H1 (cell line): ENCODE measurements around the gene ACADSB. TPM values are rescaled to one million over a fixed set of nuclear protein-coding genes. Genes with fewer than 3 reads are reported as not detected.

Experiments
- CTCF ChIA-PET: fragments of 300-600 bp; sonication (Branson Sonifier 250); formaldehyde crosslinking; loops from one replicate; lab custom pipeline; 2021; ENCODE audit not compliant: partially characterized antibody; lab: Charles Lee
- POLR2A ChIA-PET: fragments of 300-600 bp; sonication (Branson Sonifier 250); formaldehyde crosslinking; loops from one replicate; lab custom pipeline; 2021; ENCODE audit warnings: inconsistent platforms; ENCODE audit not compliant: partially characterized antibody; lab: Charles Lee
- DNase-seq, 2 experiments: peaks; one replicate each; pipeline versions ENCODE4 v3.0.0 to v3.0.0-alpha.2; 2010 to 2022; ENCODE audit warnings: low spot score in 2 of 2, low read depth in 1 of 2, mixed read lengths in 1 of 2
- FAIRE-seq: peaks from 2 replicates; lab custom pipeline; 2011; peaks lifted over from hg19 to GRCh38; lab: Jason Lieb, UNC
- H2AFZ ChIP-seq: 2 replicates; pipeline ENCODE4 v1.8.1; 2012; ENCODE audit warnings: low read length, inconsistent platforms
- H2AK5ac ChIP-seq: 2 replicates; pipeline ENCODE4 v1.6.1; 2013; ENCODE audit warnings: low read depth, low read length
- H2BK120ac ChIP-seq: replicated peaks from 2 replicates; pipeline ENCODE3; 2013; ENCODE audit warnings: low read depth, low read length, inconsistent platforms
- H2BK12ac ChIP-seq: 2 replicates; pipeline ENCODE4 v1.6.1; 2013; ENCODE audit warnings: low read depth, low read length
- H2BK15ac ChIP-seq: 2 replicates; pipeline ENCODE4 v1.6.1; 2013; ENCODE audit warnings: low read length
- H2BK20ac ChIP-seq: 2 replicates; pipeline ENCODE4 v1.6.1; 2013; ENCODE audit warnings: low read length
- H2BK5ac ChIP-seq: 2 replicates; pipeline ENCODE4 v1.6.1; 2013; ENCODE audit warnings: low read depth, low read length
- H3K14ac ChIP-seq: 2 replicates; pipeline ENCODE4 v1.6.1; 2013; ENCODE audit warnings: inconsistent platforms; ENCODE audit not compliant: insufficient read length
- H3K18ac ChIP-seq: 2 replicates; pipeline ENCODE4 v1.6.1; 2013; ENCODE audit warnings: low read length; ENCODE audit errors: extremely low read depth
- H3K23ac ChIP-seq: 2 replicates; pipeline ENCODE4 v1.6.1; 2013; ENCODE audit warnings: inconsistent platforms; ENCODE audit not compliant: insufficient read length
- H3K23me2 ChIP-seq: 2 replicates; pipeline ENCODE4 v1.6.1; 2013; ENCODE audit warnings: low read depth, low read length
- H3K27ac ChIP-seq: 2 replicates; pipeline ENCODE4 v1.6.1; 2011; ENCODE audit warnings: low read depth, low read length, inconsistent platforms
- H3K27me3 ChIP-seq, 4 experiments: replicated peaks in 1 of 4; 1 replicate in 1 of 4; 2 replicates in 3 of 4; pipeline versions ENCODE4 v1.6.1 to v1.8.1; 2011 to 2013; ENCODE audit warnings: low read length in 3 of 4, mild to moderate bottlenecking in 3 of 4, inconsistent platforms in 2 of 4, mixed read lengths in 2 of 4, moderate library complexity in 1 of 4; ENCODE audit not compliant: control insufficient read depth in 3 of 4, insufficient read depth in 3 of 4; ENCODE audit errors: extremely low read depth in 1 of 4
- H3K36me3 ChIP-seq, 4 experiments: 2 replicates each; pipeline versions ENCODE4 v1.6.1 to v1.8.1; 2011 to 2013; ENCODE audit warnings: mild to moderate bottlenecking in 4 of 4, low read length in 3 of 4, moderate library complexity in 2 of 4, control low read depth in 1 of 4, inconsistent platforms in 1 of 4; ENCODE audit not compliant: insufficient read depth in 4 of 4, control insufficient read depth in 2 of 4
- H3K4ac ChIP-seq: replicated peaks from 2 replicates; pipeline ENCODE3; 2013; ENCODE audit warnings: low read length, low read depth, mixed read lengths, inconsistent platforms; ENCODE audit not compliant: insufficient read length
- H3K4me1 ChIP-seq, 4 experiments: replicated peaks in 1 of 4; 1 replicate in 1 of 4; 2 replicates in 3 of 4; pipeline versions ENCODE4 v1.6.1 to v1.8.1; 2011 to 2013; ENCODE audit warnings: low read length in 3 of 4, inconsistent platforms in 2 of 4, mixed read lengths in 1 of 4; ENCODE audit not compliant: insufficient read depth in 4 of 4, control insufficient read depth in 3 of 4
- H3K4me2 ChIP-seq, 2 experiments: 2 replicates each; pipeline versions ENCODE4 v1.6.1 to v1.8.1; 2011 to 2013; ENCODE audit warnings: low read depth in 2 of 2, low read length in 2 of 2, control low read depth in 1 of 2, inconsistent platforms in 1 of 2, mild to moderate bottlenecking in 1 of 2; ENCODE audit not compliant: insufficient read depth in 1 of 2
- H3K4me3 ChIP-seq, 4 experiments: fragments of 200-600, 300-600 bp in 1 of 4; sonication (generic), shearing (Covaris generic), sonication (Bioruptor Twin) in 1 of 4; 2 replicates each; pipeline versions ENCODE4 v1.5.1 to v1.8.1; 2011 to 2016; ENCODE audit warnings: low read length in 4 of 4, low read depth in 3 of 4, control low read depth in 2 of 4, inconsistent platforms in 2 of 4, mild to moderate bottlenecking in 2 of 4, mixed read lengths in 1 of 4, moderate library complexity in 1 of 4; ENCODE audit not compliant: insufficient read depth in 2 of 4; ENCODE audit errors: extremely low read depth in 1 of 4
- H3K56ac ChIP-seq: replicated peaks from 2 replicates; pipeline ENCODE3; 2013; ENCODE audit warnings: low read depth, mild to moderate bottlenecking, mixed read lengths, low read length, inconsistent platforms; ENCODE audit not compliant: insufficient read length
- H3K79me1 ChIP-seq: 2 replicates; pipeline ENCODE4 v1.6.1; 2013; ENCODE audit warnings: low read depth, low read length, control low read depth
- H3K79me2 ChIP-seq, 2 experiments: 2 replicates each; pipeline versions ENCODE4 v1.6.1 to v1.8.1; 2012 to 2013; ENCODE audit warnings: low read length in 2 of 2, mild to moderate bottlenecking in 2 of 2, inconsistent platforms in 1 of 2; ENCODE audit not compliant: insufficient read depth in 2 of 2, control insufficient read depth in 1 of 2
- H3K9ac ChIP-seq, 4 experiments: replicated peaks in 1 of 4; 1 replicate in 1 of 4; 2 replicates in 3 of 4; pipeline versions ENCODE4 v1.6.1 to v1.8.1; 2011 to 2013; ENCODE audit warnings: low read depth in 3 of 4, low read length in 3 of 4, control low read depth in 2 of 4, mild to moderate bottlenecking in 2 of 4, moderate library complexity in 2 of 4, inconsistent platforms in 1 of 4; ENCODE audit errors: extremely low read depth in 1 of 4
- H3K9me3 ChIP-seq, 2 experiments: 2 replicates each; pipeline versions ENCODE4 v1.6.1 to v1.8.1; 2012 to 2013; ENCODE audit warnings: mild to moderate bottlenecking in 2 of 2, moderate library complexity in 2 of 2, control low read depth in 1 of 2, inconsistent platforms in 1 of 2, low read depth in 1 of 2, low read length in 1 of 2, mixed read lengths in 1 of 2; ENCODE audit not compliant: insufficient read depth in 2 of 2
- H4K20me1 ChIP-seq, 2 experiments: replicated peaks in 1 of 2; 2 replicates each; pipeline versions ENCODE3 to v1.8.1; 2011 to 2013; ENCODE audit warnings: inconsistent platforms in 2 of 2, low read length in 2 of 2, mild to moderate bottlenecking in 1 of 2; ENCODE audit not compliant: insufficient read depth in 2 of 2, control insufficient read depth in 1 of 2
- H4K5ac ChIP-seq: 2 replicates; pipeline ENCODE4 v1.6.1; 2013; ENCODE audit warnings: low read length, low read depth, mixed read lengths, inconsistent platforms; ENCODE audit not compliant: insufficient read length
- H4K8ac ChIP-seq: 2 replicates; pipeline ENCODE4 v1.8.0; 2013; ENCODE audit warnings: mild to moderate bottlenecking, moderate library complexity, low read length, inconsistent platforms; ENCODE audit not compliant: insufficient read depth; ENCODE audit errors: extremely low read depth
- H4K91ac ChIP-seq: replicated peaks from 2 replicates; pipeline ENCODE3; 2013; ENCODE audit warnings: low read length, mixed read lengths, inconsistent platforms; ENCODE audit not compliant: insufficient read length
- NANOG ChIP-seq: IDR thresholded peaks from 2 replicates; pipeline ENCODE4 v1.6.1; 2011; ENCODE audit warnings: low read length, low read depth, mild to moderate bottlenecking, inconsistent platforms; ENCODE audit not compliant: insufficient read depth, poor library complexity, severe bottlenecking
- SP1 ChIP-seq: IDR thresholded peaks from 2 replicates; pipeline ENCODE4 v1.6.1; 2011; ENCODE audit warnings: low read depth, low read length
- TBP ChIP-seq: IDR thresholded peaks from 2 replicates; pipeline ENCODE4 v1.6.1; 2011; ENCODE audit warnings: low read depth, low read length, improper control_type of control experiment
- WGBS, 2 experiments: shearing (Covaris generic) in 1 of 2; methylation state at CpG; one replicate each; pipeline versions ENCODE4 v1.1.6 to v1.1.7; 2013 to 2015; ENCODE audit warnings: low lambda C conversion rate in 2 of 2, mixed read lengths in 2 of 2, inconsistent platforms in 1 of 2, low coverage in 1 of 2, missing lambda C conversion rate in 1 of 2; ENCODE audit not compliant: insufficient replicate concordance in 2 of 2, insufficient coverage in 1 of 2, insufficient read length in 1 of 2; ENCODE audit errors: extremely low coverage in 1 of 2, missing lambda C conversion rate in 1 of 2; 5-methylcytosine and 5-hydroxymethylcytosine counted together
- polyA plus RNA-seq, 7 experiments: library from polyadenylated mRNA; depleted of rRNA in 3 of 7; stranded (reverse) in 5 of 7; unstranded in 2 of 7; fragments of >200 nt in 5 of 7; fragments of 200-250 nt in 2 of 7; gene quantifications; 1 replicate in 5 of 7; 2 replicates in 1 of 7; 4 replicates in 1 of 7; pipeline versions ENCODE4 v1.2.1 to v1.2.3, GENCODE V29; 2011 to 2013; ENCODE audit warnings: missing spikeins in 2 of 7, mixed read lengths in 2 of 7
- total RNA-seq: library from RNA; stranded (reverse); fragmentation: NEBNext Ultra II Directional; extraction: Animal tissue kit (Norgen Biotek cat#: 25700); gene quantifications from 2 replicates; pipeline ENCODE4 v1.2.1, GENCODE V29; 2021

Gene ACADSB
- total and polyA plus RNA-seq, 2 of the 8 experiments (the other 6 are each of a cell fraction or from before 2014, with no cell fraction given) = 5.6 to 11.2 TPM

DNA sequence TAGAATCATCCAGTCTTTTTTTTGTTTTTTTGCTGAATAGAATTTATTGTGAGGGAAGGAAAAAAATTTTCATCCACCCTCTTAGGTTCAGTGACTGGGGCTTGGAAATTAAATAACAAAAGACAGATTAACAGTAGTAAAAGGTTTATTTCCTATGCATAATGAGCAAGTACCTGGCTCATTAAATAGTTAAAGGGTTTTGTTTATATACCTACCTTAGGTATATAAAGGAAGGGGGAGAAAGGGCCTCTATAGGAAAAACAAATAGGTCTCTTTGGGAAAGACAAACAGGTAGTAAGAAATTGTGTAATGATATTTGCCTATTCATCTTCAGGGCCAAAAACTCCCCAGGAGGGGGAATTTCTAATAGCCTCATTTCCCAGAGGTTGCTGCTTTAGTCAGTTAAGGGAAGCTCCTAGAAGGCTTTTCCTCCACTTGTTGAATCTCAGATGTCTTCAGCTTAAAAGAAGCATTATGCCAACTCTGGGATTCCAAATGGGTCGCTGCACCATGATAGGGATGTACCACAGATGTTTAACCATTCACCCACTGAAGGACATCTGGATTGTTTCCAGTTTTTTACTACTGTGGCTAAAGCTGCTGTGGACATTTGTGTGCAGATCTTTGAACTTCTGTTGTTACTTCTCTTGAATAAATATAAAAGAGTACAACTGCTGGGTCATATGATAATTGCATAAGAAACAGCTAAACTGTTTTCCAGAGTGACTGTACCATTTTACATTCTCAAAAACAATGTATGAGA, 11.3 kb downstream of the ACADSB start:
- peak overlapping the region in 1 of 4 experiments; percentile 16; a peak in 2 of 8 replicates for H3K4me3 ChIP-seq
- POLR2A ChIA-PET = interaction anchor here (1.6 to 4.3 kb wide), 2 partner anchors 7 to 11 kb away, joined by 4 to 25 read pairs; partner anchors contain the start of genes ACADSB and IKZF5
- no peaks in the 10 kb centered on the region for H3K9me3 ChIP-seq
- no peak overlapping the region for H3K23ac ChIP-seq
- H3K9ac ChIP-seq = no peak overlapping the region
- no peaks in the 10 kb centered on the region for H3K79me1 ChIP-seq
- H4K8ac ChIP-seq = no peak overlapping the region
- 0 out of 4 replicates have a peak, but pooled peaks cover 0 to 3% of the 10 kb centered on the region in 2 experiments for H3K79me2 ChIP-seq
- H3K27me3 ChIP-seq = peaks cover 0 to 3% (median 1%) of the 10 kb centered on the region in 4 experiments; a peak in 4 of 7 replicates
- no peak overlapping the region for H2BK5ac ChIP-seq
- DNase-seq (no peak), FAIRE-seq (no peak)
- H2BK20ac ChIP-seq = no peak overlapping the region
- no peak overlapping the region for H4K5ac ChIP-seq
- peak overlapping the region; percentile 97 for H3K4ac ChIP-seq
- WGBS, 2 experiments = 7% methylated on average over 1 of the region's 1 CpG; no CpG with 5 or more reads in 1 of the 2 experiments
- no peaks in the 10 kb centered on the region; a peak in 1 of 8 replicates for H3K36me3 ChIP-seq
- H2BK120ac ChIP-seq = peak overlapping the region; percentile 87
- H3K27ac ChIP-seq = no peak overlapping the region
- no peak overlapping the region for H4K91ac ChIP-seq
- CTCF ChIA-PET = interaction anchor here (1.1 to 3.7 kb wide), 4 partner anchors 10 to 31 kb away, joined by 3 to 28 read pairs (median 6); partner anchors contain the start of genes ACADSB and IKZF5
- H2AFZ ChIP-seq = no peak overlapping the region
- H2AK5ac ChIP-seq = no peak overlapping the region
- no peak overlapping the region for H3K14ac ChIP-seq
- no peaks in the 10 kb centered on the region for H3K23me2 ChIP-seq
- H2BK12ac ChIP-seq = no peak overlapping the region
- no peak overlapping the region for H3K56ac ChIP-seq
- no peaks in the 10 kb centered on the region for H4K20me1 ChIP-seq
- 0 out of 2 replicates have a peak overlapping the region, but pooled peaks have one; percentile 28 for H3K18ac ChIP-seq
- peak overlapping the region; percentile 44 to 56; a peak in 3 of 4 replicates for H3K4me2 ChIP-seq
- H2BK15ac ChIP-seq = no peak overlapping the region
- peaks cover 5 to 16% (median 10%) of the 10 kb centered on the region in 4 experiments; a peak in 6 of 7 replicates for H3K4me1 ChIP-seq
- TF ChIP-seq TBP (no peak), NANOG (peak; percentile 29), SP1 (0 out of 2 replicates have a peak, but pooled peaks have one; percentile 8)
